Measurements from ENCODE around the gene SPTBN1. TPM values are rescaled to one million over a fixed set of nuclear protein-coding genes. Genes with fewer than 3 reads are reported as not detected.
"Not testable (repeated sequence)": the region's sequence is repeated elsewhere in the genome, so short reads cannot be mapped to it uniquely, and the experiment has no call there.

The SPTBN1 gene
- total and polyA plus RNA-seq, 2 experiments from 2014 or later, result 122 to 341 TPM

DNA sequence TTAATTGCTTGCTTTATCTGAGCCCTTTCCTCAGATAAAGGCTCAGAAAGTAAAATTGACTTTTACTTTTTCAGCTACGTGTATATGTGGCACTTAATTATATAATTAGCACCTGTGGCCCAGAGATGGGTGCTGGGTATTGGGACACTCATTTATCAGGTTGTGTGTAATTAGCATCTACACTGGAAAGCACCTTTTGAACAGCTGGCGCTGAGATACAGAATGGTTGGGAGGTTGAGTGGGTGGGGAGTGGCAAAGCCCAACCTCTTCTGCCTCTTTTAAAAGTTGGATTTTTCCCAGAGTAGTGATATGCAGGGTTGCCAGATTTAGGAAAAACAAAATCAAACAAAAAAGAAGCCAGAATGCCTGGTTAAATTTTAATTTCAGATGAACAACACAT lies 23.9 kb downstream of the SPTBN1 start:
- Histone ChIP-seq H3K4me2 (no peak overlapping the region), H3K36me3 (replicated peaks; ENCODE audit: insufficient read depth, low read depth) (no peaks in the 10 kb centered on the region), H3K4me3 (no peak overlapping the region), H3K9me2 (replicated peaks; ENCODE audit: insufficient read depth) (no peaks in the 10 kb centered on the region), H3K27me3 (no peaks in the 10 kb centered on the region), H2AFZ (no peak overlapping the region), H4K20me1 (ENCODE audit: insufficient read depth, poor library complexity, severe bottlenecking) (peaks cover 22% of the 10 kb centered on the region), H3K79me2 (peaks cover 90% of the 10 kb centered on the region), H3K27ac (no peak overlapping the region), H3K4me1 (ENCODE audit: insufficient read depth) (peaks cover 12% of the 10 kb centered on the region), H3K9me3 (ENCODE audit: low read depth) (peaks cover 4% of the 10 kb centered on the region)
- WGBS (ENCODE audit: low lambda C conversion rate, missing lambda C conversion rate), result 84% methylated on average over 2 of the region's 2 CpGs
- TF ChIP-seq EZH2phosphoT487 (IDR thresholded peaks at IDR 0.05; ENCODE audit: low read depth, severe bottlenecking, unreplicated experiment) (no peak), EZH2 (IDR thresholded peaks at IDR 0.05; ENCODE audit: borderline replicate concordance) (no peak)
- TF ChIP-seq, protein P1, sequence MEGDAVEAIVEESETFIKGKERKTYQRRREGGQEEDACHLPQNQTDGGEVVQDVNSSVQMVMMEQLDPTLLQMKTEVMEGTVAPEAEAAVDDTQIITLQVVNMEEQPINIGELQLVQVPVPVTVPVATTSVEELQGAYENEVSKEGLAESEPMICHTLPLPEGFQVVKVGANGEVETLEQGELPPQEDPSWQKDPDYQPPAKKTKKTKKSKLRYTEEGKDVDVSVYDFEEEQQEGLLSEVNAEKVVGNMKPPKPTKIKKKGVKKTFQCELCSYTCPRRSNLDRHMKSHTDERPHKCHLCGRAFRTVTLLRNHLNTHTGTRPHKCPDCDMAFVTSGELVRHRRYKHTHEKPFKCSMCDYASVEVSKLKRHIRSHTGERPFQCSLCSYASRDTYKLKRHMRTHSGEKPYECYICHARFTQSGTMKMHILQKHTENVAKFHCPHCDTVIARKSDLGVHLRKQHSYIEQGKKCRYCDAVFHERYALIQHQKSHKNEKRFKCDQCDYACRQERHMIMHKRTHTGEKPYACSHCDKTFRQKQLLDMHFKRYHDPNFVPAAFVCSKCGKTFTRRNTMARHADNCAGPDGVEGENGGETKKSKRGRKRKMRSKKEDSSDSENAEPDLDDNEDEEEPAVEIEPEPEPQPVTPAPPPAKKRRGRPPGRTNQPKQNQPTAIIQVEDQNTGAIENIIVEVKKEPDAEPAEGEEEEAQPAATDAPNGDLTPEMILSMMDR (IDR thresholded peaks at IDR 0.05; ENCODE audit: poor library complexity), result no peak
- no peak for DNase-seq (ENCODE audit: low spot score)

DNA sequence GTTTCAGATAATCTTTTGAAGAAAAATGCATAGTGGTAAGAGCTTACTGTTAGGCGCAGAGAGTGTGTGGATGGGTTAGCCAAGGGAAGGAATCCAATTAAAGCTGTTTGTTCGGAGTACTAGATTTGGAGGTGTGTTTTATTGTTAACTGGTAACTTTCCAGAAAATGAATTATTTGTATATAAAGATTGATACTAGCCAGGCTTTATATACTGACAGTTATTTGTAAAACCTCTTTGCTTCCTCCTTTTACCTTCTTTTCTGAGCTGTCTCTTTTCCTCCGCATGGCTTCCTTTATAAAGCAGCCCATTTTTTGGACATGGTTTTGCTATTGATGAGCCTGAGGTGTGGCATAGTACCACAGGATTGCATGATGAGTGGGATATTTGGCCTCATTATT lies 25.6 kb downstream of the SPTBN1 start:
- peaks cover 75% of the 10 kb centered on the region for H3K79me2 ChIP-seq
- TF ChIP-seq EZH2phosphoT487 (IDR thresholded peaks at IDR 0.05; ENCODE audit: low read depth, severe bottlenecking, unreplicated experiment), result no peak
- no peaks in the 10 kb centered on the region for H3K27me3 ChIP-seq
- no peaks in the 10 kb centered on the region for H3K36me3 ChIP-seq (replicated peaks; ENCODE audit: insufficient read depth, low read depth)
- DNase-seq (ENCODE audit: low spot score), result no peak
- WGBS (ENCODE audit: low lambda C conversion rate, missing lambda C conversion rate), result 81% methylated on average over 3 of the region's 3 CpGs
- no peak overlapping the region for H3K4me3 ChIP-seq
- H3K4me2 ChIP-seq, result no peak overlapping the region
- H3K9me3 ChIP-seq (ENCODE audit: low read depth), result peaks cover 4% of the 10 kb centered on the region
- no peaks in the 10 kb centered on the region for H3K9me2 ChIP-seq (replicated peaks; ENCODE audit: insufficient read depth)
- H3K27ac ChIP-seq, result no peak overlapping the region
- peaks cover 19% of the 10 kb centered on the region for H4K20me1 ChIP-seq (ENCODE audit: insufficient read depth, poor library complexity, severe bottlenecking)
- H2AFZ ChIP-seq, result no peak overlapping the region
- peaks cover 12% of the 10 kb centered on the region for H3K4me1 ChIP-seq (ENCODE audit: insufficient read depth)

DNA sequence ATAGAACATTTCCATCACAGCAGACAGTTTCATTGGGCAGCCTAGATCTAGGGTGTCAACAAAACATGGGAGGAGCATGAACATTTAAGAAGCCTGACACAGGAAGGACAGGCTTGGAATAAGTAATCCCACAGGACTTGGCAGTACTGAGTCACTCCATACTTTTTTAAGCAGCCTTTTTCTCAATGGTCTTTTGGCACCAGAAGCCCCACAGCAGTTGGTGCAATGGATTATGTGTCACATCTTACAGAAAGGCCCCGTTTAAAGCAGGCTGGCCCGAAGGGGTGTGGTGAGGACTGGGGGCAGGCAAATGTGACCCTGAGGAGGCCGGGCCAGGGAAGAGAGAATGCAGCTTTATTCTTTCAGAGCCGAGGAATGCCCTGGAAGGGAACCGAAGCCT lies 26.6 kb downstream of the SPTBN1 start:
- H3K9me3 ChIP-seq (ENCODE audit: low read depth), result peaks cover 4% of the 10 kb centered on the region
- no peak overlapping the region for H3K4me3 ChIP-seq
- H3K4me1 ChIP-seq (ENCODE audit: insufficient read depth), result peaks cover 12% of the 10 kb centered on the region
- WGBS (ENCODE audit: low lambda C conversion rate, missing lambda C conversion rate), result 37% methylated on average over 5 of the region's 5 CpGs
- no peak overlapping the region for H2AFZ ChIP-seq
- peaks cover 77% of the 10 kb centered on the region for H3K79me2 ChIP-seq
- peak overlapping the region; percentile 1 for H3K27ac ChIP-seq
- H3K36me3 ChIP-seq (replicated peaks; ENCODE audit: insufficient read depth, low read depth), result no peaks in the 10 kb centered on the region
- no peak for DNase-seq (ENCODE audit: low spot score)
- no peaks in the 10 kb centered on the region for H3K9me2 ChIP-seq (replicated peaks; ENCODE audit: insufficient read depth)
- H3K4me2 ChIP-seq, result peak overlapping the region; percentile 22
- no peak for TF ChIP-seq EZH2phosphoT487 (IDR thresholded peaks at IDR 0.05; ENCODE audit: low read depth, severe bottlenecking, unreplicated experiment)
- TF ChIP-seq, protein P1 (IDR thresholded peaks at IDR 0.05; ENCODE audit: poor library complexity), result no peak
- no peak for TF ChIP-seq EZH2 (IDR thresholded peaks at IDR 0.05; ENCODE audit: borderline replicate concordance)
- peaks cover 22% of the 10 kb centered on the region for H4K20me1 ChIP-seq (ENCODE audit: insufficient read depth, poor library complexity, severe bottlenecking)
- no peaks in the 10 kb centered on the region for H3K27me3 ChIP-seq

DNA sequence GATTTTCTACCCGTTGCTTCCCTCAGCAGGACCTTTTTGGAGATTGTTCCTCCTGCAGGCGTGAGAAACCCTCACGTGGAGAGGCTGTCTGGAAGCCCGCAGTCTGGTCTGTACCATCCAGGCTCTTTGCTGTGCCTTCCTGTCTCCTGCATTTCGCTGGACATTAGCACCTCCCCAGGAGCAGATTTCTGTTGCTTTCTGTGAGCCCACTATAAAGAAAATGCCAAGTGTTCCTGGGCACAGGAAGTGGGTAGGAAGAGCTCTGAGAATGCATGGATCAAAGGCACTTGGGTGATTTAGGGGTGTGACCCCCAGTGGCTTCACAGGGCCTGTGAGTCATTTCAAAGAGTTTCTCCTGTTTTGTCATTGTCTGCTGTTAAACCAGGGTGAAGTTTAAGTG lies 27.3 kb downstream of the SPTBN1 start:
- Histone ChIP-seq H3K4me1 (ENCODE audit: insufficient read depth) (peaks cover 12% of the 10 kb centered on the region), H3K9me3 (ENCODE audit: low read depth) (peaks cover 4% of the 10 kb centered on the region), H3K4me3 (no peak overlapping the region), H4K20me1 (ENCODE audit: insufficient read depth, poor library complexity, severe bottlenecking) (peaks cover 22% of the 10 kb centered on the region), H3K36me3 (replicated peaks; ENCODE audit: insufficient read depth, low read depth) (no peaks in the 10 kb centered on the region), H3K79me2 (peaks cover 76% of the 10 kb centered on the region), H3K9me2 (replicated peaks; ENCODE audit: insufficient read depth) (no peaks in the 10 kb centered on the region), H3K27me3 (no peaks in the 10 kb centered on the region), H3K4me2 (no peak overlapping the region), H2AFZ (no peak overlapping the region), H3K27ac (no peak overlapping the region)
- TF ChIP-seq EZH2phosphoT487 (IDR thresholded peaks at IDR 0.05; ENCODE audit: low read depth, severe bottlenecking, unreplicated experiment) (no peak), EZH2 (IDR thresholded peaks at IDR 0.05; ENCODE audit: borderline replicate concordance) (no peak)
- TF ChIP-seq, protein P1 (IDR thresholded peaks at IDR 0.05; ENCODE audit: poor library complexity), result no peak
- 72% methylated on average over 5 of the region's 5 CpGs for WGBS (ENCODE audit: low lambda C conversion rate, missing lambda C conversion rate)
- DNase-seq (ENCODE audit: low spot score), result no peak

DNA sequence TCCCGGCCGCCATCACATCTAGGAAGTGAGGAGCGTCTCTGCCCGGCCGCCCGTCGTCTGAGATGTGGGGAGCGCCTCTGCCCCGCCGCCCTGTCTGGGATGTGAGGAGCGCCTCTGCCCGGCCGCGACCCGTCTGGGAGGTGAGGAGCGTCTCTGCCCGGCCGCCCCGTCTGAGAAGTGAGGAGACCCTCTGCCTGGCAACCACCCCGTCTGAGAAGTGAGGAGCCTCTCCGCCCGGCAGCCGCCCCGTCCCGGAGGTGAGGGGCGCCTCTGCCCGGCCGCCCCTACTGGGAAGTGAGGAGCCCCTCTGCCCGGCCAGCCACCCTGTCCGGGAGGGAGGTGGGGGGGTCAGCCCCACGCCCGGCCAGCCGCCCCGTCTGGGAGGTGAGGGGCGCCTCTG lies 29.6 kb downstream of the SPTBN1 start:
- not testable (repeated sequence) for H3K4me3 ChIP-seq; H3K9me3 ChIP-seq (ENCODE audit: low read depth); H3K27ac ChIP-seq; DNase-seq (ENCODE audit: low spot score); H3K4me2 ChIP-seq; H3K36me3 ChIP-seq (replicated peaks; ENCODE audit: insufficient read depth, low read depth); H2AFZ ChIP-seq; H3K9me2 ChIP-seq (replicated peaks; ENCODE audit: insufficient read depth); H3K27me3 ChIP-seq
- WGBS (ENCODE audit: low lambda C conversion rate, missing lambda C conversion rate), result no CpG with 5 or more reads among the region's 35 CpGs
- Histone ChIP-seq H3K79me2 (peaks cover 76% of the 10 kb centered on the region), H4K20me1 (ENCODE audit: insufficient read depth, poor library complexity, severe bottlenecking) (peaks cover 30% of the 10 kb centered on the region), H3K4me1 (ENCODE audit: insufficient read depth) (peaks cover 12% of the 10 kb centered on the region)
